ENCODE data around the gene CDK3.

CDK3 gene

GRCh38 chr17:75998327-75998795 is 2.3 kb upstream of the CDK3 start:
- Histone ChIP-seq H3K36me3 (ENCODE audit: control insufficient read depth, insufficient read depth, low read length) (peaks cover 4% of the 10 kb centered on the region), H3K9ac (ENCODE audit: low read length) (no peak overlapping the region), H3K4me1 (ENCODE audit: control insufficient read depth, insufficient read depth, low read length) (no peaks in the 10 kb centered on the region), H3K4me3 (ENCODE audit: low read length) (no peak overlapping the region), H3K27ac (ENCODE audit: low read depth, low read length) (no peak overlapping the region), H3K27me3 (ENCODE audit: control insufficient read depth, insufficient read depth, low read length) (no peaks in the 10 kb centered on the region)

- peak overlapping the region; percentile 1 for H3K4me3 ChIP-seq (ENCODE audit: low read length)
- no peak overlapping the region for H3K9ac ChIP-seq (ENCODE audit: low read length)
- no peaks in the 10 kb centered on the region for H3K4me1 ChIP-seq (ENCODE audit: control insufficient read depth, insufficient read depth, low read length)
- H3K27me3 ChIP-seq (ENCODE audit: control insufficient read depth, insufficient read depth, low read length), result no peaks in the 10 kb centered on the region
- no peak overlapping the region for H3K27ac ChIP-seq (ENCODE audit: low read depth, low read length)
- H3K36me3 ChIP-seq (ENCODE audit: control insufficient read depth, insufficient read depth, low read length), result peaks cover 4% of the 10 kb centered on the region
Observed at GRCh38 chr17:76000016-76000754, 470 bp upstream of the CDK3 start.

DNA sequence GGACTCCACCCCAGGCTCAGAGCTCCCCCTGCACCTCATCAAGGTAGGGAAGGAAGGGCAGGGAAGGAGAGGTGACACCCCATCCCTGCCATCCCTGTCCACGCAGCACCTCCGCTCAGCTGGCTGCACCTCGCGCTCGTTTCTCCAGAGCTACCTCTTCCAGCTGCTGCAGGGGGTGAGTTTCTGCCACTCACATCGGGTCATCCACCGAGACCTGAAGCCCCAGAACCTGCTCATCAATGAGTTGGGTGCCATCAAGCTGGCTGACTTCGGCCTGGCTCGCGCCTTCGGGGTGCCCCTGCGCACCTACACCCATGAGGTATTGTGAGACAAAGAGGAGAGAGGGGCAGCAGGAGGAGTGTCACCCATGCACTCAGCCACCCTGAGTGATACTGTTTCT is 1.4 kb downstream of the CDK3 start:
- Histone ChIP-seq H3K27me3 (ENCODE audit: control insufficient read depth, insufficient read depth, low read length) (no peaks in the 10 kb centered on the region), H3K36me3 (ENCODE audit: control insufficient read depth, insufficient read depth, low read length) (peaks cover 4% of the 10 kb centered on the region), H3K4me3 (ENCODE audit: low read length) (no peak overlapping the region), H3K4me1 (ENCODE audit: control insufficient read depth, insufficient read depth, low read length) (no peaks in the 10 kb centered on the region), H3K27ac (ENCODE audit: low read depth, low read length) (no peak overlapping the region), H3K9ac (ENCODE audit: low read length) (no peak overlapping the region)

GRCh38 chr17:76003915-76004314 is 3.3 kb downstream of the CDK3 start:
- Histone ChIP-seq H3K9ac (ENCODE audit: low read length) (no peak overlapping the region), H3K27me3 (ENCODE audit: control insufficient read depth, insufficient read depth, low read length) (no peaks in the 10 kb centered on the region), H3K4me1 (ENCODE audit: control insufficient read depth, insufficient read depth, low read length) (no peaks in the 10 kb centered on the region), H3K36me3 (ENCODE audit: control insufficient read depth, insufficient read depth, low read length) (peaks cover 4% of the 10 kb centered on the region), H3K27ac (ENCODE audit: low read depth, low read length) (no peak overlapping the region), H3K4me3 (ENCODE audit: low read length) (no peak overlapping the region)

DNA sequence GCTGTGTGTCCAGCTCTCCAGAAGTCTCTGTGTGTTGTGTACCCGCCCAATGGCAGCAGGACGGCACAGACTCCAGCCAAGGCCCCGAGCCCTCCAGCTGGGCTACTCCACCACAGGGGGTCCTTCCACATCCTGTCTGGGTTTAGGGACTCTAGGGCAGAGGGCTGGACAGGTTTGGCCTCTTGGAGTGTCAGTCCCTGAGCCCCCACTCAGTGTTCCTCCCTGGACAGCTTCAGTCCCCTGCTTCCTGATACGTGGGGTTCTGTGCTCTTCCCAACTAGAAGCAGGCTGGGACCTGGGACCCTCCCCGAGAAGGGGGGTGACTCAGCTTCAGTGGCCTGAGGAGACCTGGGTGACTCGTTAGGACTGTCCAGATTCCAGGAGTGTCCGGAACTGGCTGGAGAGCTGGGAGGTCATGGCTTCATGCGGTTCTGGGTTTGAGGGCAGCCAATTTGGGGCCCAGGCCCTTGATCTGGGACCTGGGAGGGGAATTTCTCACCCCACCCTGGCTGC is 4.2 kb downstream of the CDK3 start:
- H3K4me3 ChIP-seq (ENCODE audit: low read length), result no peak overlapping the region
- H3K9ac ChIP-seq (ENCODE audit: low read length), result no peak overlapping the region
- H3K4me1 ChIP-seq (ENCODE audit: control insufficient read depth, insufficient read depth, low read length), result no peaks in the 10 kb centered on the region
- H3K27ac ChIP-seq (ENCODE audit: low read depth, low read length), result no peak overlapping the region
- peaks cover 4% of the 10 kb centered on the region for H3K36me3 ChIP-seq (ENCODE audit: control insufficient read depth, insufficient read depth, low read length)
- H3K27me3 ChIP-seq (ENCODE audit: control insufficient read depth, insufficient read depth, low read length), result no peaks in the 10 kb centered on the region

GRCh38 chr17:76005263-76006149 is 4.9 kb downstream of the CDK3 start:
- H3K9ac ChIP-seq (ENCODE audit: low read length), result no peak overlapping the region
- no peaks in the 10 kb centered on the region for H3K27me3 ChIP-seq (ENCODE audit: control insufficient read depth, insufficient read depth, low read length)
- peaks cover 4% of the 10 kb centered on the region for H3K36me3 ChIP-seq (ENCODE audit: control insufficient read depth, insufficient read depth, low read length)
- H3K27ac ChIP-seq (ENCODE audit: low read depth, low read length), result no peak overlapping the region
- H3K4me3 ChIP-seq (ENCODE audit: low read length), result no peak overlapping the region
- no peaks in the 10 kb centered on the region for H3K4me1 ChIP-seq (ENCODE audit: control insufficient read depth, insufficient read depth, low read length)

- peaks cover under 1% of the 10 kb centered on the region for H3K36me3 ChIP-seq (ENCODE audit: control insufficient read depth, insufficient read depth, low read length)
- H3K27ac ChIP-seq (ENCODE audit: low read depth, low read length), result no peak overlapping the region
- no peaks in the 10 kb centered on the region for H3K4me1 ChIP-seq (ENCODE audit: control insufficient read depth, insufficient read depth, low read length)
- no peak overlapping the region for H3K4me3 ChIP-seq (ENCODE audit: low read length)
- H3K27me3 ChIP-seq (ENCODE audit: control insufficient read depth, insufficient read depth, low read length), result no peaks in the 10 kb centered on the region
- H3K9ac ChIP-seq (ENCODE audit: low read length), result no peak overlapping the region
Observed at GRCh38 chr17:76007131-76007849, 6.6 kb downstream of the CDK3 start.

- no peak overlapping the region for H3K27ac ChIP-seq (ENCODE audit: low read depth, low read length)
- no peak overlapping the region for H3K4me3 ChIP-seq (ENCODE audit: low read length)
Observed at GRCh38 chr17:76007850-76008165, 7.2 kb downstream of the CDK3 start.

DNA sequence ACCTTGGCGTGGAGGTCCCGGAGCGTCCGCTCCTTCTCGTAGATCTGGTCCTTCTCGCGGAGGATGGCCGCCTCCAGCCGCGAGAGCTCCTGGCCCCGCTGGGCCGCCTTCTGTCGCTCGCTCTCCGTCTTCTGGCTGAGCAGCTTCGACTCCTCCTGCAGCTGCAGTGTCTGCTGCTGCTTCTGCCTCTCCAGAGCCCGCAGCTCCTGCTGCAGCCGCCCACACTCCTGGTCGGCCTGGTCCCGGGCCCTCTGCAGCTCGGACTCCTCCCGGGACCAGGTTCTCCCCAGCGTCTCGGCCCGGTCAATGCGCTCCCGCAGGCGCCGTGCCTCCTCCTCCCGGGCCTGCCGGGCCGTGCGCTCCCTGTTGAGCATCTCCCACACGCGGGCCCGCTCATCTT is 7.6 kb downstream of the CDK3 start:
- H3K4me1 ChIP-seq (ENCODE audit: control insufficient read depth, insufficient read depth, low read length), result no peaks in the 10 kb centered on the region
- H3K27me3 ChIP-seq (ENCODE audit: control insufficient read depth, insufficient read depth, low read length), result no peaks in the 10 kb centered on the region
- no peak overlapping the region for H3K4me3 ChIP-seq (ENCODE audit: low read length)
- no peak overlapping the region for H3K27ac ChIP-seq (ENCODE audit: low read depth, low read length)
- no peaks in the 10 kb centered on the region for H3K36me3 ChIP-seq (ENCODE audit: control insufficient read depth, insufficient read depth, low read length)
- H3K9ac ChIP-seq (ENCODE audit: low read length), result no peak overlapping the region

More at GRCh38 chr17:76007850-76008165, 7.2 kb downstream of the CDK3 start:
- Histone ChIP-seq H3K4me1 (ENCODE audit: control insufficient read depth, insufficient read depth, low read length) (no peaks in the 10 kb centered on the region), H3K27me3 (ENCODE audit: control insufficient read depth, insufficient read depth, low read length) (no peaks in the 10 kb centered on the region), H3K36me3 (ENCODE audit: control insufficient read depth, insufficient read depth, low read length) (no peaks in the 10 kb centered on the region), H3K9ac (ENCODE audit: low read length) (no peak overlapping the region)

GRCh38 chr17:76008630-76009425 is 8.2 kb downstream of the CDK3 start:
- H3K27ac ChIP-seq (ENCODE audit: low read depth, low read length), result no peak overlapping the region
- no peaks in the 10 kb centered on the region for H3K27me3 ChIP-seq (ENCODE audit: control insufficient read depth, insufficient read depth, low read length)
- no peak overlapping the region for H3K9ac ChIP-seq (ENCODE audit: low read length)
- H3K4me3 ChIP-seq (ENCODE audit: low read length), result no peak overlapping the region
- no peaks in the 10 kb centered on the region for H3K36me3 ChIP-seq (ENCODE audit: control insufficient read depth, insufficient read depth, low read length)
- no peaks in the 10 kb centered on the region for H3K4me1 ChIP-seq (ENCODE audit: control insufficient read depth, insufficient read depth, low read length)

DNA sequence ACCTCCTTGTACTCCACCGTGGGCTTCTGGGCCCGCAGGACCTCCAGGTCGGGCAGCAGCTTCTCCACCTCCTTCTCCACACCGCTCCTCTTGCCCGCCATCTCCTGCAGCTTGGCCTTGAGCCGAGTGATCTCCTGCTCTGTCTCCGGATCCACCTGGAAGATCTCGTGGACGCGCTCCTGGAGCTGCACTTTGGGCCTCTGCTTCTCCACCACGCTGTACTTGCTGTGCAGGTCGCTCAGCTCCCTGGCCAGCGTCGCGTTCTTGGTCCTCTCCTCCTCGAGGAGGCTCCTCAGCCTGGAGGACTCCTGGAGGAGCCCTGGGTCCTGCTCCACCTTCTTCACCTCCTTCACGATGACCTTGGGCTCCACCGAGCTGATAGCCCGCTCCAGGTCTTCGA is 8.8 kb downstream of the CDK3 start:
- no peaks in the 10 kb centered on the region for H3K27me3 ChIP-seq (ENCODE audit: control insufficient read depth, insufficient read depth, low read length)
- no peak overlapping the region for H3K9ac ChIP-seq (ENCODE audit: low read length)
- no peak overlapping the region for H3K4me3 ChIP-seq (ENCODE audit: low read length)
- no peaks in the 10 kb centered on the region for H3K4me1 ChIP-seq (ENCODE audit: control insufficient read depth, insufficient read depth, low read length)
- H3K27ac ChIP-seq (ENCODE audit: low read depth, low read length), result no peak overlapping the region
- H3K36me3 ChIP-seq (ENCODE audit: control insufficient read depth, insufficient read depth, low read length), result no peaks in the 10 kb centered on the region

Measured in rectal smooth muscle tissue (tissue), 1 donor.